ENCODE data around the gene CMTM7.
A peak's percentile ranks its signal among the peaks of the same experiment; 100 is the strongest.

The CMTM7 gene

DNA sequence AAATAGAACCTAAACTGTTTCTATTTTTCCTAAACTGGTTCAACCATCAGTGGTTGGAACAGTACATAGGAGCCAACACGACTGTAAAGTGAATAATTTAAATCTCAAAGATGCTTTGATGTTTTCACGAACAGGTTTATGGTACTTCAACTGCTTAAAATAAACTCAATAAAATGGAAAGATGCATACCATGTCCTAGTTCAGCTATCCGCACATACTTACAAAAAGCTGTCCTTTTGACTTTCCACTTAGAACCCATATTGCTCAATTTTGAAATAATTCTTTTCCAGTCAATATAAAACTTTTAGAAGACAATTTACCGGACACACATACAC, 110.1 kb downstream of the CMTM7 start:
- no peak for DNase-seq (ENCODE audit: low read depth in 1 of 2, low spot score in 1 of 2)
- Histone ChIP-seq H3K27me3 (ENCODE audit: insufficient read depth, poor library complexity, severe bottlenecking) (no peaks in the 10 kb centered on the region), H3K27ac (replicated peaks) (peak overlapping the region; percentile 99), H3K4me3 (replicated peaks; ENCODE audit: insufficient read depth, low read length) (peak overlapping the region; percentile 63)
- no peak for TF ChIP-seq POLR2AphosphoS5 (IDR thresholded peaks at IDR 0.05; ENCODE audit: low read depth)
- TF ChIP-seq, protein P1, sequence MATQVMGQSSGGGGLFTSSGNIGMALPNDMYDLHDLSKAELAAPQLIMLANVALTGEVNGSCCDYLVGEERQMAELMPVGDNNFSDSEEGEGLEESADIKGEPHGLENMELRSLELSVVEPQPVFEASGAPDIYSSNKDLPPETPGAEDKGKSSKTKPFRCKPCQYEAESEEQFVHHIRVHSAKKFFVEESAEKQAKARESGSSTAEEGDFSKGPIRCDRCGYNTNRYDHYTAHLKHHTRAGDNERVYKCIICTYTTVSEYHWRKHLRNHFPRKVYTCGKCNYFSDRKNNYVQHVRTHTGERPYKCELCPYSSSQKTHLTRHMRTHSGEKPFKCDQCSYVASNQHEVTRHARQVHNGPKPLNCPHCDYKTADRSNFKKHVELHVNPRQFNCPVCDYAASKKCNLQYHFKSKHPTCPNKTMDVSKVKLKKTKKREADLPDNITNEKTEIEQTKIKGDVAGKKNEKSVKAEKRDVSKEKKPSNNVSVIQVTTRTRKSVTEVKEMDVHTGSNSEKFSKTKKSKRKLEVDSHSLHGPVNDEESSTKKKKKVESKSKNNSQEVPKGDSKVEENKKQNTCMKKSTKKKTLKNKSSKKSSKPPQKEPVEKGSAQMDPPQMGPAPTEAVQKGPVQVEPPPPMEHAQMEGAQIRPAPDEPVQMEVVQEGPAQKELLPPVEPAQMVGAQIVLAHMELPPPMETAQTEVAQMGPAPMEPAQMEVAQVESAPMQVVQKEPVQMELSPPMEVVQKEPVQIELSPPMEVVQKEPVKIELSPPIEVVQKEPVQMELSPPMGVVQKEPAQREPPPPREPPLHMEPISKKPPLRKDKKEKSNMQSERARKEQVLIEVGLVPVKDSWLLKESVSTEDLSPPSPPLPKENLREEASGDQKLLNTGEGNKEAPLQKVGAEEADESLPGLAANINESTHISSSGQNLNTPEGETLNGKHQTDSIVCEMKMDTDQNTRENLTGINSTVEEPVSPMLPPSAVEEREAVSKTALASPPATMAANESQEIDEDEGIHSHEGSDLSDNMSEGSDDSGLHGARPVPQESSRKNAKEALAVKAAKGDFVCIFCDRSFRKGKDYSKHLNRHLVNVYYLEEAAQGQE (IDR thresholded peaks at IDR 0.05; ENCODE audit: insufficient replicate concordance, low read depth), result no peak
- no peak for TF ChIP-seq GABPA (IDR thresholded peaks at IDR 0.05; ENCODE audit: low read depth)
- TF ChIP-seq SPI1 (IDR thresholded peaks at IDR 0.05; ENCODE audit: borderline replicate concordance, low read depth), result no peak
- TF ChIP-seq, protein P2, sequence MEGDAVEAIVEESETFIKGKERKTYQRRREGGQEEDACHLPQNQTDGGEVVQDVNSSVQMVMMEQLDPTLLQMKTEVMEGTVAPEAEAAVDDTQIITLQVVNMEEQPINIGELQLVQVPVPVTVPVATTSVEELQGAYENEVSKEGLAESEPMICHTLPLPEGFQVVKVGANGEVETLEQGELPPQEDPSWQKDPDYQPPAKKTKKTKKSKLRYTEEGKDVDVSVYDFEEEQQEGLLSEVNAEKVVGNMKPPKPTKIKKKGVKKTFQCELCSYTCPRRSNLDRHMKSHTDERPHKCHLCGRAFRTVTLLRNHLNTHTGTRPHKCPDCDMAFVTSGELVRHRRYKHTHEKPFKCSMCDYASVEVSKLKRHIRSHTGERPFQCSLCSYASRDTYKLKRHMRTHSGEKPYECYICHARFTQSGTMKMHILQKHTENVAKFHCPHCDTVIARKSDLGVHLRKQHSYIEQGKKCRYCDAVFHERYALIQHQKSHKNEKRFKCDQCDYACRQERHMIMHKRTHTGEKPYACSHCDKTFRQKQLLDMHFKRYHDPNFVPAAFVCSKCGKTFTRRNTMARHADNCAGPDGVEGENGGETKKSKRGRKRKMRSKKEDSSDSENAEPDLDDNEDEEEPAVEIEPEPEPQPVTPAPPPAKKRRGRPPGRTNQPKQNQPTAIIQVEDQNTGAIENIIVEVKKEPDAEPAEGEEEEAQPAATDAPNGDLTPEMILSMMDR (IDR thresholded peaks at IDR 0.05; ENCODE audit: insufficient read depth, low read length), result no peak

DNA sequence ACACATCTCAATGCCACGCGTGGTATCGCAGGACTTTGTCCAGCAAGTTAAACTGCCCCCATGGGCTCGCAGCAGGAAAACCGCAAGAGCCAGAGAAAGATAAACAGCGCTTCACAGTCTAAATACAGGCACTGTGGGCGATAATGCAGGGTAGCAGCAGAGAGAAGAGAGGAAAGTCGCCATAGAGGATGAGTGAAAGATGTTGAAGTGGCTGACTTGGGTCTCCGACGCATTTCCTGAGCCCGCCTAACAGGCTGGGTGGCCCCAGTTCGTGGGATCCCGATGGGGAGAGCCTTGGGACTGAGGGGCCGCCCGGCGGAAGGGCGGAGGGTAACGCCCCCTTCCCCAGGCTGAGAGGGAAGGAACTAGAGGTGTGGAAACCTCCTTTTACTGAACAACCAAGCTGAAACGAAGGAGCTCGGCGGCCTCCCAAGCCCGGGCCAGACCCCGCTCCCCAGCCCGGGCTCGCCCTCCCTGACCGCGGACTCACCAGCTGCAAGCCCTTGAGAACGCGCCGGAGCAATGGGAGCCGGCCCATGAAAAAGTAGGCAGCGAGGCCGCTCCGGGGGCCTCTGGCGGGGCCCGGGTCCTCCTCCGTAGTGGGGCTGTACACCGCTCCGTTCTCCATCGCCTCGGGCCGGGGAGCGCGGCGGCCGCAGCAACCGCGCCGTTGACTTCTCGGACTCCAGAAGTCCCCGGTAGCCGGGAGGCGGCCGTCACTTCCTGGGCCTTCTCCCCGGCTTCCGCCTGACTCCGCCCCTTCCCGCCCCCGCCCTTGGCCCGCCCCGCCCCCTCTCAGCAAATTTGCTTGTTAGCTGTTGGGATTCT, 110.7 kb downstream of the CMTM7 start, which contains the start of gene CMTM6:
Gene CMTM6 (minus strand): TSS at position 735 of the 828 bp plus-strand sequence. CDS start 107 bp downstream, at position 628.
- Histone ChIP-seq H3K4me3 (replicated peaks; ENCODE audit: insufficient read depth, low read length) (peak within 1 kb of the TSS; percentile 63), H3K27ac (replicated peaks) (peak within 1 kb of the TSS; percentile 99), H3K27me3 (ENCODE audit: insufficient read depth, poor library complexity, severe bottlenecking) (no peaks in the 10 kb centered on the region)
- TF ChIP-seq GABPA (IDR thresholded peaks at IDR 0.05; ENCODE audit: low read depth) (no peak), SPI1 (IDR thresholded peaks at IDR 0.05; ENCODE audit: borderline replicate concordance, low read depth) (no peak; the same call in 1 of the 2 replicates), POLR2AphosphoS5 (IDR thresholded peaks at IDR 0.05; ENCODE audit: low read depth) (no peak)
- TF ChIP-seq, protein P1 (IDR thresholded peaks at IDR 0.05; ENCODE audit: insufficient replicate concordance, low read depth), result no peak
- TF ChIP-seq, protein P2 (IDR thresholded peaks at IDR 0.05; ENCODE audit: insufficient read depth, low read length), result no peak
- DNase-seq (ENCODE audit: low read depth in 1 of 2, low spot score in 1 of 2), result peak; percentile 61 to 70

DNA sequence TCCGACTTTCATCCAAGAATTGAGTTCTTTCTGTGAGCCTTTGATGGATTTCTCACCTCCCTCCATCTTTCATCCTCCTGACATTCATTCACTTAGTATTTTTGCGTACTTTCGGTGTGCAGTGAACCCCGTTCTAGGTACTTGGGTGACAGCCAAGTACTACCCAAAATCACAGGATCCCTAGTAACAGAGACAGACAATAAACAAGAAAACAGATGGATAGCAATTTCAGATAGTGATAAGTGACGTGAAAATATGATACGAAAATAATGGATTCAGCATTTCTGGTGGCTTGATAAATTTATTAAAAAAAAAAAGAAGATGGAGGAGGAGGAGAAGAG, 111.3 kb downstream of the CMTM7 start:
- Histone ChIP-seq H3K27ac (replicated peaks) (peak overlapping the region; percentile 99), H3K4me3 (replicated peaks; ENCODE audit: insufficient read depth, low read length) (peak overlapping the region; percentile 63), H3K27me3 (ENCODE audit: insufficient read depth, poor library complexity, severe bottlenecking) (no peaks in the 10 kb centered on the region)
- DNase-seq (ENCODE audit: low read depth in 1 of 2, low spot score in 1 of 2), result no peak
- no peak for TF ChIP-seq POLR2AphosphoS5 (IDR thresholded peaks at IDR 0.05; ENCODE audit: low read depth)
- TF ChIP-seq, protein P2 (IDR thresholded peaks at IDR 0.05; ENCODE audit: insufficient read depth, low read length), result no peak
- TF ChIP-seq GABPA (IDR thresholded peaks at IDR 0.05; ENCODE audit: low read depth), result no peak
- TF ChIP-seq, protein P1 (IDR thresholded peaks at IDR 0.05; ENCODE audit: insufficient replicate concordance, low read depth), result no peak
- no peak for TF ChIP-seq SPI1 (IDR thresholded peaks at IDR 0.05; ENCODE audit: borderline replicate concordance, low read depth)
